HUES6 (cell line): Measurements from ENCODE around the gene KRT80.

Experiments
- H3K27ac ChIP-seq: 2 replicates; pipeline ENCODE4 v1.7.0; 2013; ENCODE audit warnings: low read depth, mild to moderate bottlenecking, low read length, inconsistent platforms
- H3K27me3 ChIP-seq: 2 replicates; pipeline ENCODE4 v1.6.1; 2013; ENCODE audit warnings: low read length; ENCODE audit not compliant: control insufficient read depth, insufficient read depth
- H3K36me3 ChIP-seq: 2 replicates; pipeline ENCODE4 v1.6.1; 2013; ENCODE audit warnings: low read length; ENCODE audit not compliant: control insufficient read depth, insufficient read depth
- H3K4me1 ChIP-seq: 2 replicates; pipeline ENCODE4 v1.6.1; 2013; ENCODE audit warnings: low read length; ENCODE audit not compliant: control insufficient read depth, insufficient read depth
- H3K4me3 ChIP-seq: 2 replicates; pipeline ENCODE4 v1.5.1; 2013; ENCODE audit warnings: low read depth, low read length
- H3K9ac ChIP-seq: one replicate; pipeline ENCODE4 v1.6.1; 2013; ENCODE audit warnings: mild to moderate bottlenecking, low read length
- H3K9me3 ChIP-seq: 2 replicates; pipeline ENCODE4 v1.6.1; 2013; ENCODE audit warnings: low read depth, low read length; ENCODE audit not compliant: control insufficient read depth, insufficient read depth

KRT80 gene

DNA sequence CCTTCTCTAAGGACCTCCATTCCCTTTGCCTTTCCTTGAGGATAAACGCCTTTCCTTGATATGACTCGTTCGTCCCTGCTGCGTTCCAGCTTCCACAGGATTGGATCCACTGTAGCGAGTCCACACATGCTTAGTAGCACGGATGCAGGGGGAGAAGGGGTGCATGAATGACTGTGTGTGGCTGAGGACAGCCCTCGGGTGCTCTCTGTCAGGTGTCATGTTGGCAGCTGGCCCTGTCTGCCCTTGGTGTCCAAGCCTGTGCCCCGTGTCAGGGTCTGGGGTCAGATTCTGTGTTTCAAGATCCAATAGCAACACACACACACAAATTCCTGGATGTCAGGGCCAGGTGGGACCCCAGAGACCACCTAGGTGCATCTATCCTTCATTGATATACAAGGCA is 17.5 kb upstream of the KRT80 start:
- H3K27ac ChIP-seq = no peak overlapping the region
- peaks cover 7% of the 10 kb centered on the region; the same call in 1 of the 2 replicates for H3K4me1 ChIP-seq
- no peaks in the 10 kb centered on the region for H3K36me3 ChIP-seq
- no peak overlapping the region for H3K4me3 ChIP-seq
- no peak overlapping the region for H3K9ac ChIP-seq
- H3K27me3 ChIP-seq = no peaks in the 10 kb centered on the region; the same call in 1 of the 2 replicates
- H3K9me3 ChIP-seq = no peaks in the 10 kb centered on the region

DNA sequence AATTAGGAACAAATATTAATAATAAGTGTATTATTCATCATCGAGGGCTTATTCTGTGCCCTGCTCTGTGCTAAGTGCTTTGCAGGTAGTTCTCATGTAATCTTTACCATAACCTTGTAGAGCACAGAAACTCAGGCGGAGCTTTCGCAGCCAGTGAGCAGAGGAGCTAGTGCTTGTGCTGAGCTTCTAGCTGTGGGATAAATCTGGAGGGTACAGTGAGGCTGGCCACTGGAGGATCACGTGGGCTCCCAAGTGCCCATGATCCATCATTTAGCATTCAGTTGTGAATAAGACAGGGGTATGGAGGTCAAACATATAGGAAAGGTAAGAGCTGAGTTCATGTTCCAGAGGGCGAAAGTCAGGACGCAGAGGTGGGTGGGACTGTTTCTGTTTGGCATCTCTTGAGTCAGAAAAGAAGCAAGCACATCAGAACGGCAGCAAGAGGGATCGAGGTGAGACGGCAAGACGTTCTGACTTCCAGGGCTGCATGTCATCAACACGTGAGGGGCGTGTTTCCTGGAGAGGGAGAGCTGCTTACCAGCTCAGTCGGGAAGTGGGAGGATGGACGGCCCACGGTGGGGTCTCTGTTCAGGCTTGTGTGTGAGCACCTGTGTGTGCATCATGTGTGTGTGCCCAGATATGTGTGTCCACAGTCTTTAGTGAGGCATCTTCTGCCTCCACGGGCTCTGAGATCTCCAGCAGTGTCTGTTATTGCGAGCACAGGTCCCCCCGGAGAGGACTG is 16.8 kb upstream of the KRT80 start:
- no peak overlapping the region for H3K27ac ChIP-seq
- no peak overlapping the region for H3K4me3 ChIP-seq
- no peaks in the 10 kb centered on the region for H3K36me3 ChIP-seq
- no peak overlapping the region for H3K9ac ChIP-seq
- H3K4me1 ChIP-seq = peaks cover 10% of the 10 kb centered on the region; the same call in 1 of the 2 replicates
- no peaks in the 10 kb centered on the region for H3K9me3 ChIP-seq
- no peaks in the 10 kb centered on the region; the same call in 1 of the 2 replicates for H3K27me3 ChIP-seq

DNA sequence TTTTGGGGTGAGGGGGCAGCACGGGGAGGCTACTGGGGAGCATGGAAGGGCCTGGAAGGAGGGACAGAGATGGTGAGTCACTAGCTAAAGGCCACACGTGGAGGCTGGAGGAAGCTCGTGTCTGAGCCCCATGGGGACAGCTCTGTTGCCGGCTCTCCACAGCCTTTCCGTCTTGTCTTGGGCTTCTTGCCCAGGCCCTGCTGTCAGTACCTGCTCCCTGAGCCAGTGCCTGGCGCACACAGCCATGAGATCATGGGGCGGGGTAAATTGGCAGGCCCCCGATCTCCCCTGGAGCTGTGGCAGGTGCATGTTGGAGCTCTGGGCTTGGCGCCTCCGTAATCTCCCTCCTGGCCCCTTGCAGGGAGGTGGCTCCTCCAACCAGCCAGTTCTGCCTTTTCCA is 16.1 kb upstream of the KRT80 start:
- Histone ChIP-seq H3K36me3 (no peaks in the 10 kb centered on the region), H3K9me3 (no peaks in the 10 kb centered on the region), H3K9ac (no peak overlapping the region), H3K4me1 (peaks cover 17% of the 10 kb centered on the region), H3K4me3 (no peak overlapping the region), H3K27ac (no peak overlapping the region), H3K27me3 (no peaks in the 10 kb centered on the region; the same call in 1 of the 2 replicates)

DNA sequence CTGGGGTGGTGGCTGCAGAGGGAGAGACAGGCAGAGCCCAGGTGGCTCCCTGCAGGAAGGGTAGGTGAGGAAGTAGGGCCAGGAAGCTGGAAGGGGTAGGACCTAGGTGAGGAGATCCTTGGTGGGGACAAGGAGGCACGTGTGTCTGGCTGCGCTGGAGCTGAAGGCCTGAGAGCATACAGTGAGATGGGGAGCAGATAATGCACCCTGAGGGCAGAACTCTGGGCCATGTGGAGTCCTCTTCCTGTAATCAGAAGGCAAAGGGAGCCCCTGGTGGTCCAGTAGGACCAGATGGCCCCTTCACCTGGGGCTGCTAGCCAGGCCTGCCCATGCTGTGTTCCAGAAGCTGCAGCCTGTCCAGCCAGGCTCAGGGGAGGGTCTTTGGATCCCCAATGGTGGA is 15.3 kb upstream of the KRT80 start:
- peaks cover 25% of the 10 kb centered on the region for H3K4me1 ChIP-seq
- H3K27me3 ChIP-seq = no peaks in the 10 kb centered on the region; the same call in 1 of the 2 replicates
- no peak overlapping the region for H3K4me3 ChIP-seq
- no peak overlapping the region for H3K9ac ChIP-seq
- no peaks in the 10 kb centered on the region for H3K9me3 ChIP-seq
- no peak overlapping the region for H3K27ac ChIP-seq
- no peaks in the 10 kb centered on the region for H3K36me3 ChIP-seq

DNA sequence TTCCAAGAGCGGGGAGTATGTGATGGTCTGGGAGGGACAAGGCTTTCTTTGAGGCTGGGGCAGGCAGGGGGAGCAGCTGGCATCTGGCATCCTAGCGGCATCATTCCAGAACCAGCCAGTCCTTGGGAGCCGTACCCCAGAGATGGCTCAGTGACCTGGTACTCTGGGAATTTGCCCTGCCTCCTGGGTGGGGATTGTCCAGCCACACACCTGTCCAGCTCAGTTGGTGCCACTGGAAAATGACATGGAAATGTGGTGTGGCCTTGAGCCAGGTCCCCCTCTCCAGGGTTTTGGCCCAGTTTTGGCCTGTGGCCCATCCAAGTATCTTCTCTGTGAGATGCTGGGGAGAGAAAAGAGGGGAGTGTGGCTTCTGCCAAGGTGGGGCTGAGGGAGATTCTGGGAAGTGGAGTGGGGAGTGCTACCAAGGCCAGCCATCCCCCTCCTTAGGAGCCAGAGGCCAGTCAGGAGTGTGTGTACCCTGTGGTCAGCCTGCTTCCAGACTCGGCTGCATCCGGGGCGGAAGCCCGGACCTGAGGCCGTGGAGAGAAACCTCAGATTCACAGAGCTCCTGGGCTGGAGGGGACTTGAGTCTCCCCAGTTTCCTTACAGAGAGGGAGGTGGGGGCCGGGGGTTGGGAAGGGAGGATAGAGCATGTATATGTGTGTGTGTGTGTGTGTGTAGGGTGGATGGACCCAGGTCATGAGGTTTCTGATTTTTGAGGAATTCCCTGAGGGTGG is 14.7 kb upstream of the KRT80 start:
- Histone ChIP-seq H3K27ac (no peak overlapping the region), H3K9me3 (no peaks in the 10 kb centered on the region), H3K27me3 (no peaks in the 10 kb centered on the region; the same call in 1 of the 2 replicates), H3K4me1 (peaks cover 26% of the 10 kb centered on the region), H3K9ac (no peak overlapping the region), H3K4me3 (no peak overlapping the region), H3K36me3 (no peaks in the 10 kb centered on the region)

DNA sequence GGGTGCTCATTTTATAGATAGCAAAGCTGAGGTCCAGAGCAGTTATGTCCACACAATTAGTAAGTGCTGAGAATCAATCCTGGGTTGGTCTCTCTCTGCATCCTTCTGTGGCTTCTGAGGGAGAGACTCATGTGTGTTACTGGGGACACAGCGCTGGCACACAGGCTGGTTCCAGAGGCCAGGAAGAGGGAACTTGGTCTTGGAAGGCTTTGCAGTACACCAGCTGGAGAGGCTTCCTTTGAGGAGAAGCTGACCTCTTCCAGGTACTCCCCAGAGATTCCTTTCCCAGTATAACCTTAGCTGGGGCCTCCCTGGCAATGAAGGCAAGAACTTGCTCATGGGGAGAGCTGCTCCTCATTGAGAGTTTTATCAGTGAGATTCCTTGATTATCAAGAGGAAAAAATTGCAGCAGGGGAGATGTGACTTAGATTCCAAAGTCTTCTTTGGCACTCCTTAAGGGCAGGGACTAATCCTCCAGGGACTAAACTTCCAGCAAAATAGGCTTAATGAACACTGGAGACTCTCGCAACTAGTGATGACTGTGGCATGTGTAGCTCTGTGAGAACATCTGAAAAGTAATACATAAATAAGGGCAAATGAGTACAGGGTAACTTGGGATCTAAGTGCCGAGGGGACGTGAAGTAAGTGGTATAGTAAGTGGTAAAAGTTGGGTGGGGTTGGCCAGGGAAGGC is 13.9 kb upstream of the KRT80 start:
- H3K36me3 ChIP-seq = no peaks in the 10 kb centered on the region
- H3K4me1 ChIP-seq = peaks cover 33% of the 10 kb centered on the region
- H3K27me3 ChIP-seq = no peaks in the 10 kb centered on the region; the same call in 1 of the 2 replicates
- H3K9me3 ChIP-seq = no peaks in the 10 kb centered on the region
- H3K4me3 ChIP-seq = no peak overlapping the region
- H3K9ac ChIP-seq = no peak overlapping the region
- H3K27ac ChIP-seq = no peak overlapping the region

DNA sequence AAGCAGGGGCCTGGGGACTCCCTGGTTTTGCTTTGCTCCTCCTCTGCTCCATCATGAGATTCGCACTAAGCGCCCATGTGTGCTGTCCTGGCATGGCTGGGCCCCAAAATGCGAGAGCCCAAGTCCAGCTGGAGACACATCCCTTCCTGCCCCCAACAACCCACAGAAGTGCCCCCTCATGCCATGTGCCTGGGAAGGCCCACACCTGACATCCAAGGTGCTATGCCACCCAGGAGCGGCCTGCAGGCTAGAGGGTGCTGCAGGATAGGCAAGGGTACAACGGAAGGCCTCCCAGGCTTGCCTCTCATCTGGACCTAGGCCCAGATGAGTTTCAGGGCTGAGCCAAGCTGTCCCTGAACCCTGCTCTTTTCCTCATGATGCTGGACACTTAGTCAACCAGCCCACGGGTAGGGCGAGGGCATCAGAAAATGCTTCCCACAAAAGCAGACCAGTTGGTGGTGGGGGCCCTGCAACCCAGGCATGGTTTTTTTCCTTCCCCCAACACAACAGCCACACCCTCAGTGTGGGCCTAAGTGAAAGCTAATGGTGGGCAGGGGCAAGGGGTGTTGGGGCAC is 13.2 kb upstream of the KRT80 start:
- H3K27ac ChIP-seq = no peak overlapping the region
- H3K27me3 ChIP-seq = no peaks in the 10 kb centered on the region; the same call in 1 of the 2 replicates
- H3K9me3 ChIP-seq = no peaks in the 10 kb centered on the region
- H3K4me3 ChIP-seq = no peak overlapping the region
- peaks cover 39% of the 10 kb centered on the region for H3K4me1 ChIP-seq
- H3K9ac ChIP-seq = no peak overlapping the region
- H3K36me3 ChIP-seq = no peaks in the 10 kb centered on the region

DNA sequence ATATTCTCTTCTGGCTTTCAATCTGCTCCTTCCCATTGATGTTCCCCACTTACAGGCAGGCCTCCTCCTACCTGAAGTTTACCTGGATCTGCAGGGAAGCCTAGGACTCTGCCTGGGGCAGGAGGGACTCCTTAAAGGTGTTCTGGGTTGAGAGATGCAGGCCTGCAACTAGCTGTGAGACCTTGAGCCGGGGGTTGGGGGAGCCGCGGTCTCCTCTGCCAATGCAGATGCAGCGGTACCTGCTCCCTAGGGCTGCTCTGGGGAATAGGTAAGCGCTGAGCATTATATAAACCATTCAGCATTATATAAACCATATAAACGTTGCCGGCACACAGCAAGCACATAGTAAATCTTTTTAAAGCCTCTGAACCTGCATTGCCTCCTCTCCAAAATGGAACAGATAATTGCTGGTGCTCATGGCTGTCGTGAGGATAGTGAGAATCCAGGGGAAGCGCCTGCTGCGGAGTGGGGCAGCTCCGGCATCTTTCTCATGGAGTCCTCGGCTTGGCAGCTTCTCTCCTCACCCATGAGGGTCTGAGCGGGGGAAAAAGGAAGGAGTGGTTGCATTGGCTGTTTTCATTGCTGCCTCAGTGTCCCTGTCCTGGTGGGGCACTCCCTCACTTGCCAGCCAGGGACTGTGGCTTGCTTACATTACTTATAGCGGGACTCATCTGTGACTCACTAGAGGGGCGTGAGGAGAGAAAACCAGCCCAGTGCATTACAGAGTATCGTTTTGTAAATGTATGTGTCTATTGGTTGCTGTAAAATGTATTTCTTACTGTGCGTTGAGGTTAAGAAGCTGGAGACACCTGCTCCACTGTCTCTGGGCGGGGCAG is 12.5 kb upstream of the KRT80 start:
- Histone ChIP-seq H3K4me1 (peaks cover 41% of the 10 kb centered on the region), H3K27ac (no peak overlapping the region), H3K4me3 (no peak overlapping the region), H3K9ac (no peak overlapping the region), H3K36me3 (no peaks in the 10 kb centered on the region), H3K27me3 (no peaks in the 10 kb centered on the region; the same call in 1 of the 2 replicates), H3K9me3 (no peaks in the 10 kb centered on the region)

DNA sequence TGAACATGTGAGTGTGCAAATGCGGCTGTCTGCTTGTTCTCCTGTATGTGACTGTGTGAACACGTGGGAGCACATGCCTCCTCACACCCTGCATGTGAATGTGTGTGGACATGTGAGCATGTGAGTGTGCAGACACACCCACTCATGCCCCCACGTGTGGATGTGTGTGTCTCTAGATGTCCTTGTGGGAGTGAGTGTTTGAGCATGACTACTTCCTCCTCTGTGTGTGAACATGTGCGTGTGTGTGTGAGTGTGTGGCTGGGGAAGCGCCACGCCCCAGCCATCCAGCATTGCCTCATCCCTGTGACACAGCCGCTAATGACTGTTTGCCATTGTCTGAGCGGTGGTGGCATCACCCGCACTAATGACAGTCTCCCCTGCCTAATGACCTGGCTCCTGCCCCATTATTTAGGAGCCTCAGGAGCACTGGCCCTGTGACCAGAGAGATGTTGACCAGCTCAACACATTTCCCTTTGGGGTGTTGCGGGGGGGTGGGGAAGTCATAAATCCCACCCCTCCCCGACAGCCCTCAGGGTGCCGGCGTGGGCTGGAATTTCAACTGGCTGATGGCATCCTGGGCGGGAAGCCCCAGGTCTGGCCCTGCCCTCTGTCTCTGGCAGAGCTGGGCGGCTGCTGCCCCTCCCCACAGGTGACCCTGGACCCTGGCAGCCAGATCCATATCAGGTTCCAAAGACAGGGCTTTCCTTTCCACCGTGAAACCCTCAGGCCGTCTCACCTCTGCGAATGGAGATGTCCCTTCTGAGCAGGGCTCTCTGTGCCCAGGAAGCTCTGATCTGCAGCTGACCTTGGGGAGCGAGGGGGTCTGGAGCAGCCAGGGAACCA is 11.5 kb upstream of the KRT80 start:
- peaks cover 41% of the 10 kb centered on the region for H3K4me1 ChIP-seq
- H3K27ac ChIP-seq = no peak overlapping the region
- no peaks in the 10 kb centered on the region for H3K36me3 ChIP-seq
- no peak overlapping the region for H3K9ac ChIP-seq
- no peak overlapping the region for H3K4me3 ChIP-seq
- H3K27me3 ChIP-seq = no peaks in the 10 kb centered on the region; the same call in 1 of the 2 replicates
- no peaks in the 10 kb centered on the region for H3K9me3 ChIP-seq
